ENCODE results near the gene IP6K3.

IP6K3 gene

DNA sequence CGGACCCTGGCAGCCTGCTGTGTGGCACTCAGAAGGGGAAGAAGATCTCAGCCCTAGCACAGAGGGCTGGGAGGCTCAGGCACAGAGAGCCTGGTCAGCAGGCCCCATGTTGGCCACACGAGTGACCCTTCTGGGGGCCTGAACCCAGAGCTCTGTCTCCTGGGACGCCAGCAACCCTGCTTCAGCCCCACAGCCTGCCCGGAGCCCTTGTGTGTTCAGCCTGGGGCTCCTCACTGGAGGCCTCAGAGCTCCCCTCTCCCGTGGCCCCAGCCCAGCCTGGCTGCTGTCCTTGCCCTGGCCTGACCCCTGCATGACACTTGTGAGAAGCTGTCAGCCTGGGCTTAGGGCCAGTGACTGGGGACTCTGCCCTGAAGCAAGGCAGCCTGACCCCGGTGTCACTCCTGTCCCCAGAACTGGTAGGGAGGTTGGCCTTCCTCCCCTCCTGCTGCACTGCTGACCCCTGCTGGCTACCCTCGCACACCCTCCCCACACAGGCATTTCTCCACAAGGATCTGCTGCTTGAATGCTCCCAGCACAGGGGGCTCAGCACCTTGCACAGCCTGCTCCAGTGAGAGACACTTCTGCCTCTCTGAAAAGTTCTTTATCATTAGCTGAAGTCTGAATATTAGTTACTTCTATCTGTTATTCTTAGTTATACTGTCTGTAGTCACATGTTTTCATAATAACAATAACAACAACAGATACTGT lies 15.4 kb upstream of the IP6K3 start:
- Mint-ChIP-seq H3K36me3 (ENCODE audit: low read depth) (no peaks in the 10 kb centered on the region), H3K4me1 (peaks cover 76% of the 10 kb centered on the region), H3K27me3 (ENCODE audit: low read depth, poor library complexity) (peaks cover 12% of the 10 kb centered on the region), H3K27ac (peak overlapping the region; percentile 78), H3K9me3 (peaks cover 8% of the 10 kb centered on the region), H3K4me3 (no peak overlapping the region)
- TF ChIP-seq, protein P1, sequence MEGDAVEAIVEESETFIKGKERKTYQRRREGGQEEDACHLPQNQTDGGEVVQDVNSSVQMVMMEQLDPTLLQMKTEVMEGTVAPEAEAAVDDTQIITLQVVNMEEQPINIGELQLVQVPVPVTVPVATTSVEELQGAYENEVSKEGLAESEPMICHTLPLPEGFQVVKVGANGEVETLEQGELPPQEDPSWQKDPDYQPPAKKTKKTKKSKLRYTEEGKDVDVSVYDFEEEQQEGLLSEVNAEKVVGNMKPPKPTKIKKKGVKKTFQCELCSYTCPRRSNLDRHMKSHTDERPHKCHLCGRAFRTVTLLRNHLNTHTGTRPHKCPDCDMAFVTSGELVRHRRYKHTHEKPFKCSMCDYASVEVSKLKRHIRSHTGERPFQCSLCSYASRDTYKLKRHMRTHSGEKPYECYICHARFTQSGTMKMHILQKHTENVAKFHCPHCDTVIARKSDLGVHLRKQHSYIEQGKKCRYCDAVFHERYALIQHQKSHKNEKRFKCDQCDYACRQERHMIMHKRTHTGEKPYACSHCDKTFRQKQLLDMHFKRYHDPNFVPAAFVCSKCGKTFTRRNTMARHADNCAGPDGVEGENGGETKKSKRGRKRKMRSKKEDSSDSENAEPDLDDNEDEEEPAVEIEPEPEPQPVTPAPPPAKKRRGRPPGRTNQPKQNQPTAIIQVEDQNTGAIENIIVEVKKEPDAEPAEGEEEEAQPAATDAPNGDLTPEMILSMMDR (IDR thresholded peaks at IDR 0.05) = peak; percentile 48
- peak; percentile 69 for DNase-seq

DNA sequence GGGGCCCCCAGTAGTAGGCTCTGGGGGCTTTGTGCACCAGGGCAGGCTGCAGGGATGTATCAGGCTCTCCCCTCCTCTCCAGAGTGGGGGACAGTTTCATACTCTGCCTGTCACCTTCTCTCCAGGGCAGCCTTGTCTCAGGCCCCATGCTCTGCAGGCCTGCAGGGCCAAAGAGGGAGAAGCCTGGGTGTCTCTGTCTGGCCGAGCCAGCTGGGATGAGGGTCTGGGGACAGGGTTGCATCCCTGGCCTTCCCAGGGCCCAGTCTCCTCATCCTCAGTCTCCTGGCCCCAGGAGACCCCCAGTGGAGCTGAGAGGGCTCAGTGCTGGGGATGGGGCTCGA lies 14.8 kb upstream of the IP6K3 start:
- H3K27ac Mint-ChIP-seq = peak overlapping the region; percentile 51
- H3K4me1 Mint-ChIP-seq = peaks cover 81% of the 10 kb centered on the region
- H3K4me3 Mint-ChIP-seq = no peak overlapping the region
- H3K36me3 Mint-ChIP-seq (ENCODE audit: low read depth) = no peaks in the 10 kb centered on the region
- peaks cover 12% of the 10 kb centered on the region for H3K27me3 Mint-ChIP-seq (ENCODE audit: low read depth, poor library complexity)
- TF ChIP-seq, protein P1 (IDR thresholded peaks at IDR 0.05) = no peak
- DNase-seq = no peak
- peaks cover 3% of the 10 kb centered on the region for H3K9me3 Mint-ChIP-seq

DNA sequence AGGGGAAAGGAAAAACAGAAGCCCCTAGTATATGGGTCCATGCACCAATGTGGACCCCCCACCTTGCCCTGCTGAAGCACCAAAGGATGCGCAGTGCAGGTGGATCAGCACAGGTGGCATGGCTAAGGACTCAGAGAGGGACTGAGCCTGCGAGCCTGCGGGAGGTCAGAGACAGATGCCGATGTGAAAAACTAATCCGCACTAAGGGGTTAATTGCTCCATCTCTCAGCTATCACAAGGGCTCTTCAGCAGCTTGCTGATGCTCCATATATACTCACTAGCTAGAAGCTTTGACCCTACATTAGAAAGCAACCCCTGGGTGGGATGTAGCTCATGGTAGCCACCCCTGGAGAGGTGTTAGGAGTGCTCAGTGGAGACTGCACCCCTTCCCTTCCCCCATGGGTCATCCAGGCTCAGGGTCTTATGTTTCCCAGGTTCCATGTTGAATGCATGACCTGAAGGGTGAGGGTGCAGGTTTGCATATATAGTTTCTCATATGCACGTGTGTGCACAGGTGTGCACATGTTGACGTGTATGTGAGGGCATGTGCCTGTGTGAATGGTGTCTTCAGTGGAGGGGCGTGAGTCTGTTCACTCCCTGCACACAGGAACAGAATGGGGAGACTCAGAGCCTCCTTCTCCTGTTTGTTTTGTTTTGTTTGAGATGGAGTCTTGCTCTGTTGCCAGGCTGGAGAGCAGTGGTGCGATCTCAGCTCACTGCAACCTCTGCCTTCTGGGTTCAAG lies 13.4 kb upstream of the IP6K3 start:
- DNase-seq = no peak
- Mint-ChIP-seq H3K9me3 (no peaks in the 10 kb centered on the region), H3K4me1 (peaks cover 90% of the 10 kb centered on the region), H3K4me3 (no peak overlapping the region), H3K27me3 (ENCODE audit: low read depth, poor library complexity) (peaks cover 12% of the 10 kb centered on the region), H3K36me3 (ENCODE audit: low read depth) (no peaks in the 10 kb centered on the region), H3K27ac (peak overlapping the region; percentile 96)
- TF ChIP-seq, protein P1 (IDR thresholded peaks at IDR 0.05) = no peak

DNA sequence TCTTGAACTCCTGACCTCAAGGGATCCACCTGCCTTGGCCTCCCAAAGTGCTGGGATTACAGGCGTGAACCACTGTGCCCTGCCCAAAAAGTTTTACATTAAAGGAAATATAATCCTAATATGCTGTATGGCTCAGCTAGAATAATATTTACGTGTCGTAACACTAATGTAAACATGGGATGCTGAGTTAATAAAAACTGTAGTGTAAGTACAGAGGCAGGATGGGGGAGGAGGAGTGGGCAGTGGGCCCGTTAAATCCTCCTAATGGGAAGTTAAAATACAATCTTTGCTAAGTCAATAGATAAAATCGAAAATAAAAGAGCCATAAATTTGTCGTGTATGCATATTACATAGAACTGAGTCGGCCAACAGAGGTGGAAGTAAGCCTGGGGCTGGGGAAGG lies 12.1 kb upstream of the IP6K3 start:
- H3K9me3 Mint-ChIP-seq = no peaks in the 10 kb centered on the region
- H3K36me3 Mint-ChIP-seq (ENCODE audit: low read depth) = no peaks in the 10 kb centered on the region
- H3K4me1 Mint-ChIP-seq = peaks cover 91% of the 10 kb centered on the region
- peaks cover 8% of the 10 kb centered on the region for H3K27me3 Mint-ChIP-seq (ENCODE audit: low read depth, poor library complexity)
- no peak for DNase-seq
- no peak overlapping the region for H3K4me3 Mint-ChIP-seq
- TF ChIP-seq, protein P1 (IDR thresholded peaks at IDR 0.05) = no peak
- H3K27ac Mint-ChIP-seq = peak overlapping the region; percentile 82

DNA sequence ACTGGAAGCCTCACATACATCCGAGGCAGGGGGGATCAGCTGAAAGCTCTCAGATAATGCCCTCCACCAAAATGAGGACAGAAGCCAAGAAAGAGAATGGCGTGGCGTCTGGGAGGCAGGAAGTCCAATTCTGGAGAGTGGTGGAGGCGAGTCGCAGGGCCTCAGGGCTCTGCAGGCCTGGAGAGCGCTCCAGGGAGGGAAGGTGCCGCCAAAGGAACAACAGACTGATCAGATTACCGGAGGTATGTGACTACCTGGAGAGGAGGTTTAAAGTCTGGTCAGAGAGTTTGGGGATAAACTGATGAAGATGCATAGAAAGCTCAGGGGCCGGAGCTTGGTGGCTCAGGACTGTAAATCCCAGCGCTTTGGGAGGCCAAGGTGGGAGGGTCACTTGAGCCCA lies 11.2 kb upstream of the IP6K3 start:
- TF ChIP-seq, protein P1 (IDR thresholded peaks at IDR 0.05) = no peak
- no peak overlapping the region for H3K27ac Mint-ChIP-seq
- DNase-seq = no peak
- peaks cover 88% of the 10 kb centered on the region for H3K4me1 Mint-ChIP-seq
- peaks cover 2% of the 10 kb centered on the region for H3K27me3 Mint-ChIP-seq (ENCODE audit: low read depth, poor library complexity)
- H3K36me3 Mint-ChIP-seq (ENCODE audit: low read depth) = no peaks in the 10 kb centered on the region
- H3K9me3 Mint-ChIP-seq = no peaks in the 10 kb centered on the region
- H3K4me3 Mint-ChIP-seq = no peak overlapping the region

All from nephron progenitor cell (in vitro differentiated cells).